K562 (cell line): Measurements from ENCODE around the gene ORM1. TPM values are rescaled to one million over a fixed set of nuclear protein-coding genes. Genes with fewer than 3 reads are reported as not detected.

Source experiments
- ATAC-seq: fragments of 200-7000 bp; cut with Tn5 transposase; 3 replicates; pipeline ENCODE4 v1.9.1; 2020; ENCODE audit warnings: moderate library complexity
- BruUV-seq: library from RNA; stranded (reverse); fragments of 400-500 nt; replicated peaks from 2 replicates; lab custom pipeline; 2021; lab: Mats Ljungman, UMichigan
- CTCF ChIA-PET: fragments of 300-600 bp; formaldehyde crosslinking; extraction: SDS; loops from one replicate; lab custom pipeline; 2021; ENCODE audit warnings: low intra/inter-chr PET ratio; lab: Yijun Ruan, JAX
- POLR2A ChIA-PET: fragments of 300-600, 350-650 bp; sonication (Branson Sonifier 250); formaldehyde crosslinking; extraction: SDS; loops from one replicate; lab custom pipeline; 2021; ENCODE audit warnings: antibody characterized with exemption, inconsistent platforms; lab: Yijun Ruan, JAX
- DNase-seq, 4 experiments: peaks; one replicate each; pipeline versions ENCODE4 v3.0.0 to v3.0.0-alpha.2; 2011 to 2018; ENCODE audit warnings: low spot score in 3 of 4, mixed read lengths in 3 of 4; ENCODE audit errors: extremely low read depth in 1 of 4
- FAIRE-seq: peaks from 2 replicates; lab custom pipeline; 2011; peaks lifted over from hg19 to GRCh38; lab: Jason Lieb, UNC
- H2AFZ ChIP-seq: 2 replicates; pipeline ENCODE4 v1.6.0; 2011; ENCODE audit warnings: low read depth, low read length, control low read depth, inconsistent platforms
- H3K27ac ChIP-seq: fragments of 200-600 bp; 3 replicates; pipeline ENCODE4 v1.8.0; 2011; ENCODE audit warnings: low read depth, mild to moderate bottlenecking, control low read depth, inconsistent platforms, low read length, moderate library complexity, mixed read lengths; ENCODE audit errors: extremely low read depth
- H3K27me3 ChIP-seq, 2 experiments: fragments of 300-600 bp in 1 of 2; 2 replicates in 1 of 2; 3 replicates in 1 of 2; pipeline versions ENCODE4 v1.6.0 to v1.8.0; 2011; ENCODE audit warnings: inconsistent platforms in 2 of 2, low read length in 2 of 2, mild to moderate bottlenecking in 1 of 2, mixed read lengths in 1 of 2, moderate library complexity in 1 of 2; ENCODE audit not compliant: control insufficient read depth in 2 of 2, insufficient read depth in 2 of 2
- H3K36me3 ChIP-seq: fragments of 300-600 bp; 3 replicates; pipeline ENCODE4 v1.8.0; 2011; ENCODE audit warnings: mild to moderate bottlenecking, low read length, inconsistent platforms; ENCODE audit not compliant: control insufficient read depth, insufficient read depth
- H3K4me1 ChIP-seq, 2 experiments: fragments of 200-600 bp in 1 of 2; replicated peaks in 1 of 2; 2 replicates in 1 of 2; 3 replicates in 1 of 2; pipeline versions ENCODE4 v1.5.1 to v1.8.0; 2011; ENCODE audit warnings: inconsistent platforms in 2 of 2, low read length in 2 of 2, mild to moderate bottlenecking in 1 of 2, mixed read lengths in 1 of 2, moderate library complexity in 1 of 2; ENCODE audit not compliant: control insufficient read depth in 2 of 2, insufficient read depth in 2 of 2
- H3K4me2 ChIP-seq: 2 replicates; pipeline ENCODE4 v1.6.1; 2011; ENCODE audit warnings: low read length, control low read depth, inconsistent platforms, mixed read lengths; ENCODE audit not compliant: insufficient read depth
- H3K4me3 ChIP-seq: fragments of 200-600 bp; sonication (generic), shearing (Covaris generic); 2 replicates; pipeline ENCODE4 v1.5.1; 2016; ENCODE audit warnings: control low read depth, inconsistent platforms
- H3K79me2 ChIP-seq: fragments of 200-600 bp; 3 replicates; pipeline ENCODE4 v1.8.0; 2011; ENCODE audit warnings: low read length, inconsistent platforms; ENCODE audit not compliant: control insufficient read depth, insufficient read depth
- H3K9ac ChIP-seq, 2 experiments: 2 replicates each; pipeline versions ENCODE4 v1.6.0 to v1.6.1; 2011; ENCODE audit warnings: low read depth in 2 of 2, low read length in 2 of 2, control low read depth in 1 of 2, inconsistent platforms in 1 of 2, mild to moderate bottlenecking in 1 of 2, mixed read lengths in 1 of 2; ENCODE audit not compliant: insufficient read depth in 1 of 2
- H3K9me1 ChIP-seq: one replicate; pipeline ENCODE4 v1.6.0; 2011; ENCODE audit warnings: inconsistent platforms, mild to moderate bottlenecking, low read length, moderate library complexity; ENCODE audit not compliant: control insufficient read depth, insufficient read depth
- H3K9me3 ChIP-seq: replicated peaks from 2 replicates; pipeline ENCODE4 v1.5.1; 2011; ENCODE audit warnings: low read depth, low read length, inconsistent platforms; ENCODE audit not compliant: control insufficient read depth, insufficient read depth
- H4K20me1 ChIP-seq: replicated peaks from 2 replicates; pipeline ENCODE4 v1.6.1; 2011; ENCODE audit warnings: low read length, inconsistent platforms, mixed read lengths; ENCODE audit not compliant: control insufficient read depth, insufficient read depth
- CC2D1A ChIP-seq: fragments of 450-650 bp; IDR thresholded peaks from 2 replicates; pipeline ENCODE4 v1.6.1; 2017; ENCODE audit warnings: mild to moderate bottlenecking
- ESRRA ChIP-seq: fragments of 450-650 bp; IDR thresholded peaks from 2 replicates; pipeline ENCODE4 v1.6.1; 2014; ENCODE audit warnings: low read depth, mild to moderate bottlenecking, moderate library complexity, borderline replicate concordance
- SMAD4 ChIP-seq: fragments of 250-450 bp; sonication (Bioruptor Pico); conservative IDR thresholded peaks from 2 replicates; pipeline ENCODE4 v1.8.0; 2021; ENCODE audit warnings: inconsistent platforms, mild to moderate bottlenecking, moderate library complexity
- ZNF24 ChIP-seq: fragments of 450-650 bp; IDR thresholded peaks from 2 replicates; pipeline ENCODE4 v1.6.1; 2016
- ZNF584 ChIP-seq: fragments of 200-800 bp; sonication (Bioruptor generic); IDR thresholded peaks from 2 replicates; pipeline ENCODE4 v1.6.1; 2016; ENCODE audit warnings: low read depth, mild to moderate bottlenecking, missing genetic modification characterization, missing compliant biosample characterization
- WGBS: fragments of 100-300 bp; shearing (Covaris generic); methylation state at CpG from one replicate; pipeline ENCODE4 v1.1.6; 2016; ENCODE audit warnings: low coverage, mixed read lengths; ENCODE audit not compliant: insufficient coverage; ENCODE audit errors: missing lambda C conversion rate; 5-methylcytosine and 5-hydroxymethylcytosine counted together
- in situ Hi-C: fragments of 300-500 bp; cut with MboI; formaldehyde crosslinking; loops from 4 replicates; pipeline ENCODE4 v1.15.0; 2018; ENCODE audit warnings: inconsistent platforms, mixed read lengths
- intact Hi-C: fragments of 100-400 bp; cut with micrococcal nuclease; formaldehyde crosslinking; loops from 2 replicates; pipeline ENCODE4 v1.14.2; 2022
- polyA plus RNA-seq, 8 experiments: library from polyadenylated mRNA; depleted of rRNA in 4 of 8; stranded (reverse) in 5 of 8; unstranded in 3 of 8; fragments of >200 nt; fragmentation: Nextera tagmentation in 2 of 8; fragmentation: Illumina TruSeq in 1 of 8; extraction: Ambion mirVana in 2 of 8; extraction: Trizol in 1 of 8; gene quantifications; 2 replicates each; pipeline versions ENCODE4 v1.2.1 to v1.2.3, GENCODE V29; 2011 to 2014; ENCODE audit warnings: inconsistent platforms in 1 of 8, missing spikeins in 1 of 8
- total RNA-seq, 7 experiments: library from RNA; depleted of rRNA in 6 of 7; stranded (reverse); fragments of >200 nt in 6 of 7; fragmentation: Illumina TruSeq in 2 of 7; extraction: Trizol in 2 of 7; gene quantifications; 2 replicates each; pipeline versions ENCODE4 v1.2.1 to v1.2.3, GENCODE V29; 2011 to 2021; ENCODE audit warnings: low replicate concordance in 1 of 7
- TF ChIP-seq, protein P1 (sequence below): fragments of 450-650 bp; IDR thresholded peaks from 2 replicates; pipeline ENCODE4 v1.6.1; 2014; ENCODE audit warnings: low read depth, mild to moderate bottlenecking, moderate library complexity, borderline replicate concordance

The ORM1 gene
- total and polyA plus RNA-seq, 9 of the 15 experiments (the other 6 are each of a cell fraction or from before 2014, with no cell fraction given), result 2.9 TPM; not detected in 8

DNA sequence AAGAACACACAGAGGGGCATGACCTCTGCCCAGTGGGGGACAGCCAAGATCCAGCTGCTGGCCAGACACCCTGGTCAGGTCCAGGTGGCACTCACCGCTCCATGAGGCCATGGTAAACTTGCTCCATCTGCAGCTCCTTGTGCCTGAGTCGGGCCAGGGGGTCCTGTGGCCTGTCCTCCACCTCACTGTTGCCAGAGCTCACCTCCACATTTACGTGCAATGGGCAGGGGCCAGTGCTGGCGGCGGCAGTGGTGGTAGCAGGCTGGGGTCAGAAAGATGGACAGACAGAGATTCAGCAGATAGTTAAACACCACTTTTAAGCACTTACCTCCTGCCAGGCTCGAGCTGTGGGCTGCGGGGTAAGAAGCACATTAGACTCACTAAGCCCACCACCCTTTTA is 36.9 kb downstream of the ORM1 start:
- Histone ChIP-seq H3K27ac (no peak overlapping the region), H3K36me3 (peaks cover 18% of the 10 kb centered on the region; the same call in 2 of the 3 replicates), H3K4me1 (no peaks in the 10 kb centered on the region), H3K9me1 (no peaks in the 10 kb centered on the region), H3K27me3 (no peaks in the 10 kb centered on the region), H3K4me2 (no peak overlapping the region), H3K9ac (no peak overlapping the region), H2AFZ (no peak overlapping the region), H3K79me2 (no peaks in the 10 kb centered on the region), H3K9me3 (no peaks in the 10 kb centered on the region), H3K4me3 (no peak overlapping the region), H4K20me1 (no peaks in the 10 kb centered on the region)
- CTCF ChIA-PET, result no interaction called here
- POLR2A ChIA-PET, result no interaction called here
- 72% methylated on average over 7 of the region's 7 CpGs for WGBS
- DNase-seq (no peak), ATAC-seq (no peak), FAIRE-seq (no peak)
- intact Hi-C loops (no loop called here), in situ Hi-C loops (no loop called here)
- BruUV-seq, result no TSS peak
- TF ChIP-seq ESRRA (no peak), ZNF584 (CRISPR knock-in tag) (no peak), SMAD4 (CRISPR knock-in tag) (no peak)
- TF ChIP-seq, protein P1, sequence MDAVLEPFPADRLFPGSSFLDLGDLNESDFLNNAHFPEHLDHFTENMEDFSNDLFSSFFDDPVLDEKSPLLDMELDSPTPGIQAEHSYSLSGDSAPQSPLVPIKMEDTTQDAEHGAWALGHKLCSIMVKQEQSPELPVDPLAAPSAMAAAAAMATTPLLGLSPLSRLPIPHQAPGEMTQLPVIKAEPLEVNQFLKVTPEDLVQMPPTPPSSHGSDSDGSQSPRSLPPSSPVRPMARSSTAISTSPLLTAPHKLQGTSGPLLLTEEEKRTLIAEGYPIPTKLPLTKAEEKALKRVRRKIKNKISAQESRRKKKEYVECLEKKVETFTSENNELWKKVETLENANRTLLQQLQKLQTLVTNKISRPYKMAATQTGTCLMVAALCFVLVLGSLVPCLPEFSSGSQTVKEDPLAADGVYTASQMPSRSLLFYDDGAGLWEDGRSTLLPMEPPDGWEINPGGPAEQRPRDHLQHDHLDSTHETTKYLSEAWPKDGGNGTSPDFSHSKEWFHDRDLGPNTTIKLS, result no peak

DNA sequence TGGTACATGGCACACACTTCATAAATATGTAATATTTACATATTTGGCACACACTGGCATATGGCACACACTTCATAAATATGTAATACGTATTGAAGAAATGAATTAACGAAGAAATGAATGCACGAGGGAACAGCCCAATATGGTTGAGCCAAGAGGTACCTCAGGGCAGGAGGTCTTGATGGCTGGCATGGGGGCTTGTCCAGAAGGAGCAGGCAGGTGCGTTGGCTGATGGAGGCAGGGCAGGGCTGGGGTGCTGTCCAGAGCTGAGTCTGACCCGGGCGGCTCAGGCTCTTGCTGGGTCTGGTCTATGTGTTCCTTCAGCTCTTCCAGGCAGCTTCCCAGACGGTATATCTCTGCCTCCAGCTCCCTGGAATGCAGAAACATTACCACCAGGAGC is 38.6 kb downstream of the ORM1 start:
- no peaks in the 10 kb centered on the region for H4K20me1 ChIP-seq
- H3K27me3 ChIP-seq, result no peaks in the 10 kb centered on the region
- H3K4me1 ChIP-seq, result no peaks in the 10 kb centered on the region
- FAIRE-seq (no peak), ATAC-seq (no peak), DNase-seq (no peak)
- no peaks in the 10 kb centered on the region for H3K9me1 ChIP-seq
- in situ Hi-C loops (no loop called here), intact Hi-C loops (no loop called here)
- TF ChIP-seq CC2D1A (no peak), ZNF24 (peak; percentile 77)
- H3K9ac ChIP-seq, result no peak overlapping the region
- WGBS, result 59% methylated on average over 6 of the region's 7 CpGs
- no peaks in the 10 kb centered on the region for H3K9me3 ChIP-seq
- H2AFZ ChIP-seq, result no peak overlapping the region
- peaks cover 18% of the 10 kb centered on the region; the same call in 2 of the 3 replicates for H3K36me3 ChIP-seq
- POLR2A ChIA-PET, result interaction anchor here (1.0 to 1.2 kb wide), 3 partner anchors 9 to 25 kb away, joined by 3 to 4 read pairs (median 4); no protein-coding TSS in a partner anchor
- H3K79me2 ChIP-seq, result no peaks in the 10 kb centered on the region
- no peak overlapping the region for H3K4me3 ChIP-seq
- no peak overlapping the region for H3K27ac ChIP-seq
- CTCF ChIA-PET, result no interaction called here
- H3K4me2 ChIP-seq, result no peak overlapping the region
- BruUV-seq, result no TSS peak
